ENCODE results near the gene ZNF619.
"Not testable (repeated sequence)": the region's sequence is repeated elsewhere in the genome, so short reads cannot be mapped to it uniquely, and the experiment has no call there.

The ZNF619 gene

DNA sequence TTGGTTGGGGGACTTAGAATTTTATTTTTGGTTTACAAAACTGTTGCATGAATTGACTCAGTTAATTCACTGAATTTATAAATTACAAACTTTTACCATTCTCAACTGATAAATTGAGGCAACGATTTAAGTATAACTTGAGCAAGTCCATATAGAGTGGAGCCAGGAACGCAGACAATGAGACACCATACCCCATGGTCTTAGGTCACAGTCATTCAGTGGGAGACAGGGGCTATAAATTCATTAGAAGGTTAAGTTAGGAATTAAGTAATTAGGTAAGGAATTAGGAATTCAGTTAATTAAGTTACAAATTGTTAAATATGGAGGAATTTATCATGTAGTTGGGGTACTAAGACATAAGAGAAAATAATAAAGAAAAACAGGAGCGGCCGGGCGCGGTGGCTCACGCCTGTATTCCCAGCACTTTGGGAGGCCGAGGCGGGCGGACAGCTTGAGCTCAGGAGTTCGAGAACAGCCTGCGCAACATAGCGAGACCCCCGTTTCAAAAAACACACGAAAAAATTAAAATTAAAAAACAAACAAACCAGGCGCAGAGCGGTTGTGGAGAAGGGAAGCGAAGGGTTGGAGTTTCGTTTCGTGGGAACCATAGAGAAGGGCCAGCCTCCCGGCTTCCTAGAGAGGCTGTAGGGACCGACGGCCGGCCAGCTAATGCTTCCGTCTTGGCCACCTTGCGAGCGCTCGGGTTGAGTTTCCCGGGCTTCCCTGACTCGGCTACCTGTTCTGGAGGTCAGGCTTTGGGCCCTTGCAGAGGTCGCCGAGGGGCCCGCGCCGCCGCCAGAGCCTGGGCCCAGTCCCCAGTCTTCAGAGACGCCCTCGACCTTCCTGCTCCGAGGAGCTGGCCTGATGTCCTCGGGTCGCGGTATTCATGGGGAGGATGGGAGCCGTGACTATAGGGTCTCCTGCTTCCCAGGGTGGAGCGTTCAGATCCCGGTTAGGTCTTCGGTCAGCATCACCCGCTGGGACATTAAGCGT is at the start of gene ZNF619:
TSS of gene ZNF619 (plus strand) at position 645 of the 993 bp plus-strand sequence. CDS start 858 bp downstream, outside the sequence.
- peak; percentile 84 for FAIRE-seq
- DNase-seq (ENCODE audit: insufficient read length, low spot score) = peak; percentile 68

DNA sequence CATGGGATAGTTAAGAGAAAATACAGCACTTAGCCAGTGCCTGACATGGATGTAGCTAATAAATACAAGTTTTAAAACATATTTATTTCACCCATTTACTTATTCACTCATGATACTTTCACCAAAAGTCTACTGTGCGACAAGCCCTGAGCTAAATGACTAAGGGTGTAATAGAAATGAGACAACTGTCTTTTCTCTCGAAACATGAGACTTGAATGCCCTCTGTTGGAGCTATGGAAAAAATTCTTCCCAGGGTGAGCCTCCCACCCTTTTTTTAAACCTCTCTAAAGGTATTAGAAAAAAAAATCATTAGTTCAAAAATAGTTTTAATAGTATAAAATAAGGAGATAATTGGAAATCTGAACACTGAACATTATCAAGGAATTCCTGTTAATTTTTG is 44.1 kb upstream of the ZNF619 start:
- no peak for FAIRE-seq
- DNase-seq (ENCODE audit: insufficient read length, low spot score) = no peak

DNA sequence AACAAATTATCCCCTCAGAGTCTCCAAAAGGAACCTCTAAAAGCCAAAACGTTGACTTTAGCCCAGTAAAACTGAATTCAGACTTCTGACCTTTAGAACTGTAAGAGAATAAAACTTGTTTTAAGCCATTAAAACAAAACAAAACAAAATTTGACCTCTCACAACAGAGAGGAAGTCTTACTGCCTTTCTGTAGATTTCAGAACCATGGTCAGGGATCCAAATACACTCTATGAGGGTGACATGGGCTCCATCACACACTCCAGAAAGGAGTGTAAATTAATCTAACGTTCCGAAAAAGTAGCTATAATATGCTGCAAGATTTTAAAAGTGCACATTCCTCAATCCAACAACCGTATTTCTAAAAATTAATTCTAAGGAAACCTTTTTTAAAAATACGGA is 39.0 kb upstream of the ZNF619 start:
- DNase-seq (ENCODE audit: insufficient read length, low spot score) (no peak), FAIRE-seq (no peak)

DNA sequence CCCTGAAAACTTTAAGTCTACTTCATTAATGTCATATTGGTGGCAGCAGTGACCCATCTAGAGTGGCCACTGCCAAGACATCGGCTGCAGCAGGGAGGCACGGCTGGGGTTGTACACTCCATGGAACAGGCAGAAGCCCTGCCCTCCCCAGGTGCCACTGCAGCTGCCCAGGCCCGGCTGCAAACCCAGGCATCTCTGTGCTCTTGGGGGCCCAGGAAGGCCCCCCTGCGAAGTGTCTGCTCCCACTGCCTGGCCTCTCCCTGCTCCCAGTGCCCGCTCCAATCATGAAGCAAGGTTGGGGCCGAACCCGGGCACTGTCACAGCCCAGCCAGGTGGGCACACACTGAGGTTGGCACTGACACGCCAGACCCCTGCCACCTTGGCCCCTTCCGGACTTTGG is 31.9 kb upstream of the ZNF619 start:
- DNase-seq (ENCODE audit: insufficient read length, low spot score) = no peak
- FAIRE-seq = no peak

DNA sequence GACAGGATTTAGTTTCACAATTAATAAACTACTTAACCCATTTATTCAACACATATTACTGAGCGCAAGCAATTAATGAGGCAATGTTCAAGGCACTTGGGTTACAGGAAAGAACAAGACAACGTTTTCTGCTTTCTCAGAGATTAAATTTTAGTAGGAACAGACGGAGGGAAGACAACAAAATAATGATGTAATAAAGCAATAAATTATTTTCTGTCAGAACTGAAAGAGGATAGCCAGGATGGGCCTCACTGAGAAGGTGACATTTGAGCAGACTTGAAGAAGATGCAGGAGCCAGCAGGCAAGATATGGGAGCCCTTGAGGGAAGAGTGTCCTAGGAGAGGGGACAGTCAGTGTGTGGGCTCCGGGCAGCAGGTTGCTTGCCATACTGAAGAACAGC is 31.0 kb upstream of the ZNF619 start:
- no peak for DNase-seq (ENCODE audit: insufficient read length, low spot score)
- no peak for FAIRE-seq

DNA sequence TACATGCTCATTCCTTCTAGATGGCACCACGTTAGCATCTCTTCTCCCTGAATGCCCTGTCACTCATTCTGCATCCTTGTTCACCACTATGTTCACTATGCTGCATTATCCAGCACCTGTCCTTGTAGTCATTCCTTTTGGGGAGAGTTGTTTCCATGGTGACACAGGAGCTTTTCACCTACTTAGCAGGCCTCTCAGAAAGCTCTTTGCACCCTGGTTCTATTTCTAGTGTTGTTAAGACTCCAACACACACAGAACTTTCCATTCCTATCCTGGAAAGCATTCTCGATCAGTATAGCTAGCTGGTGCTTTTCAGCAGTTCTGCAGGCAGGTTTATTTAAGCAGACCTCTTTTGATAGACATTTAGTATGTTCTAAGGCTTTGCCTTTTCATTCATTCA is 26.5 kb upstream of the ZNF619 start:
- no peak for FAIRE-seq
- no peak for DNase-seq (ENCODE audit: insufficient read length, low spot score)

DNA sequence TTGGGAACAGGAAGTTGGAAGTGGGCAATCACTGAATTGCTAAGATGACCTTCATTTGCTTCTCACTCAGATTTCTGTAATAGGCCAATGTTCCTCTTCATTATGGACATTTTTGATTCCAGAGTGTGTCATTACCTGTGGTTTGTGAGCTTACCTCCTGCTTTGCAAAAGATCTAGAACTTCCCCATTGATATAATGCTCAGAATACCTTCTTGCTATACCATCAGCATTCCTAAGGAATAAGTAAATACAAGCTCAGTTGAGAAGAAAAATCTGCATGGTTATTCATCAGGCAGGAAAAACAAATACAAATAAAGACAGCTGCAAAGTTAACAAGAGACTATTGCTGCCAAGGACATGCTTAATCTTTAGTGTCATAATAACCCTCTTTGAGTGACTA is 25.4 kb upstream of the ZNF619 start:
- FAIRE-seq (no peak), DNase-seq (ENCODE audit: insufficient read length, low spot score) (no peak)

DNA sequence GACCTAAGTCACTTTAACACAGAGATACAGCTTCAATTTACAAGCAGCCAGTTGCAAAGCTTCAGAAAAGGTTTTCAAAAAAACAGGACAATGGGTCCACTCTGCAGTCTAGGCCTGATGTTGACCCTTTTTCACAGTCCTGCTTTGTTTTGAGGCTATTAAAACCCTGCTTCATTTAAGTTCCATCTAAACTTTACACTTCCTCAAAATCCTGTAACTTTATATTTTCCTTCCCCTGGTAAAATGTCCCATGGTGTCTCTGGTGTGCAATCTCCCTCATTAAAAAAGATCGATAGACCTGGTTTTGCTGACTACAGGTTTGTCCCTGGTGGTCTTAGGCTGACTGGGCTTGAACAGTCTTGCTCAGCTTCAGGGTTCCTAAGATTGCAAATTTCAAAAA is 24.9 kb upstream of the ZNF619 start:
- FAIRE-seq (peak; percentile 21), DNase-seq (ENCODE audit: insufficient read length, low spot score) (no peak)

DNA sequence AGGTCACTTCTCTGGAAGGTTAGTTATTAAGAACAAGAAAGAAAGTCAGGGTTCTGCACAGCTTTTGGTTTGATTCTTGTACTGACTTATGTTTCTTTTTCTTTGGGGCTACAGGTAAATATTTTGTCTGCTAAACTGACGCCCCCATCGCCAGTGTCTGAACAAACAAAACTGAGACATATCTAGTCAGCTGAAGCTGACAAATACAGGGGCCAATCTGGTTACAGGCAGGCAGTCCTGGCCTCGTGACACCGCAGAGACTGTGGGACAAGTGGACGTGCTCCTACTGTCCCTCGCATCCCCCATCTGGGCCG is 24.4 kb upstream of the ZNF619 start:
- no peak for FAIRE-seq
- no peak for DNase-seq (ENCODE audit: insufficient read length, low spot score)

DNA sequence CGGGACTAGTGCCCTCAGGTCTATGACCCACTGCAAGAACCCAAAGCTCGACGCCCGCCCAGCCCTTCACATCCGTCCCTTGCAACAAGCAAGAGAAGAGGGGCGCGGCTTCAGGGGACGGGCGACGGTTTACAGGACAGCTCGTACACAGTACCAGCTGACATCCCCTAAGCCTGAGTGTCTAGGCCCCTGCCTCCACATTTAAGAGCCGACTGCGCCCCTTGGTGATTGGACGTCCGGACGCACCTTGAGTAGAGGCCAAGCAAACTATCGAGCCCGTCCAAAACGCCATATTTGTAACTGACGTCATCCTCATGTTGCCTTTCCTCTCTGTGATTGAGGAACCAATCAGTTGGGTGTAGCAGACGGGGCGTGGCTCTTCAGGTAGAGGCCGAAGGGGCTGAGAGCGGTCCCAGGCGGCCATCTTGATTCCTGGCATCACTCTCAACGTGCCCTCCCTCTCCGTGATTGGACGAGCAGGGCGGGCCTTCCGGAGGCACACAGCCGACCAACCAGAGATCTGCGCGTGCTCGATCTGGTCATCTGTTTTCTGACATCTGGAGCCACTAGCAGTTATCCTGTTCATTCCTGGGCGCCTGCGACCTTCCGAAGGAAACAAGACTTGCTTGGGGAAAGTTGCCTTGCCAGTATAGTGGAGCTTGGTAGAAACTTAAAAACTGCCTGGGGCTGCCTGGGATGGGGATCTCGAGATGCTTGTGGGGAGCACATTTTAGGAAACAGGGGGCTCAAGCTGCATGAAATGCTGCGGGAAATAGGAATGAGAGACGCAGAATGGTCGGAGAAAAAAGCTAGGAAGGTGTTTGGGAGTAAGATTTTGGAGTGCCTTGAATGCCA is 23.8 kb upstream of the ZNF619 start:
- FAIRE-seq = peak; percentile 98
- DNase-seq (ENCODE audit: insufficient read length, low spot score) = peak; percentile 86

DNA sequence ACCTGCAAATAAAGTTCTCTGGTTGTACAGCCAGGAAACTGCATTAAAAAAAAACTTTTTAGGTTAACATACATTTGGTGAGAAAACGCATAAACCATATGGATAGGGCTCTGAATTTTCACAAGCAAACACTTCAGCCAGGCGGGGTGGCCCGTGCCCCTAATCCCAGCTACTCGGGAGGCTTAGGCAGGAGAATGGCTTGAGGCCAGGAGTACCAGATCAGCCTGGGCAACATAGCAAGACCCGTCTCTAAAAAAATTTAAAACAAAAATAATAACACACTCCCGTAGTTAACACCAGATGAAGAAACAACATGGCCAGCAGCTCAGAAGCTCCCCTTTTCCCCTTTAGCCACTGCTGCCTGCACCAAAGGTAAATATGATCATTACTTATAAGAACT is 23.0 kb upstream of the ZNF619 start:
- DNase-seq (ENCODE audit: insufficient read length, low spot score) (no peak), FAIRE-seq (no peak)

DNA sequence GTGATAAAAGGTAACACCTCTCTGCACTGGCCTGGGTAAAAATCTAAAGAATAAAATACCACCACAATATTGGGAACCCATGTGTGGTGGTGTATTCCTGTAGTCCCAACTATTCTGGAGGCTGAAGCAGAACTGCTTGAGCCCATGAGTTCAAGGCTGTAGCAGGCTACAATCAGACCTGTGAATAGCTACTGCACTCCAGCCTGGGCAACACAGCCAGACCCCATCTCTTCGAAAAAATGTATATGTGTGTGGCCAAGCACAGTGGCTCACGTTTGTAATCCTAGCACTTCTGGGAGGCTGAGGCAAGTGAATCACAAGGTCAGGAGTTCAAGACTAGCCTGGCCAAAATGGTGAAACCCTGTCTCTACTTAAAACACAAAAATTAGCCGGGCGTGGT is 21.6 kb upstream of the ZNF619 start:
- no peak for DNase-seq (ENCODE audit: insufficient read length, low spot score)
- no peak for FAIRE-seq

DNA sequence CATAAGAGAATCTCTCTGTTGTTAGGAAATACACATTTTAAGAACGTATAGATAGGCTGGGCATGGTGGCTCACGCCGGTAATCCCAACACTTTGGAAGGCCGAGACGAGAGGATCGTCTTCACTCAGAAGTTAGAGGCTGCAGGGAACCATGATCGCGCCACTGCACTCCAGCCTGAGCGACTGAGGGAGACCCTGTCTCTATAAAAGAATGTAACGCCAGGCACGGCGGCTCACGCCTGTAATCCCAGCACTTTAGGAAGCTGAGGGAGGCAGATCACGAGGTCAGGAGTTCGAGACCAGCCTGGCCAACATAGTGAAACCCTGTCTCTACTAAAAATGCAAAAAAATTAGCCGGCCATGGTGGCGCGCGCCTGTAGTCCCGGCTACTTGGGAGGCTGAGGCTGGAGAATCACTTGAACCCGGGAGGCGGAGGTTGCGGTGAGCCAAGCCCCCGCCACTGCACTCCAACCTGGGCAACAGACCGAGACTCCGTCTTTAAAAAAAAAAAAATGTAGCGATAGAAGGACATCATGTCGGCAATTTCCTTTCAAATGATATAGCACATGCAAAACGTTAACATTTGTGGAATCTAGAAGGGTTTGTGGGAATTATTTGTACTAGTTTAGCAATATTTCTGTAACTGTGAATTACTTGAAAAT is 20.5 kb upstream of the ZNF619 start:
- FAIRE-seq = no peak
- DNase-seq (ENCODE audit: insufficient read length, low spot score) = no peak

DNA sequence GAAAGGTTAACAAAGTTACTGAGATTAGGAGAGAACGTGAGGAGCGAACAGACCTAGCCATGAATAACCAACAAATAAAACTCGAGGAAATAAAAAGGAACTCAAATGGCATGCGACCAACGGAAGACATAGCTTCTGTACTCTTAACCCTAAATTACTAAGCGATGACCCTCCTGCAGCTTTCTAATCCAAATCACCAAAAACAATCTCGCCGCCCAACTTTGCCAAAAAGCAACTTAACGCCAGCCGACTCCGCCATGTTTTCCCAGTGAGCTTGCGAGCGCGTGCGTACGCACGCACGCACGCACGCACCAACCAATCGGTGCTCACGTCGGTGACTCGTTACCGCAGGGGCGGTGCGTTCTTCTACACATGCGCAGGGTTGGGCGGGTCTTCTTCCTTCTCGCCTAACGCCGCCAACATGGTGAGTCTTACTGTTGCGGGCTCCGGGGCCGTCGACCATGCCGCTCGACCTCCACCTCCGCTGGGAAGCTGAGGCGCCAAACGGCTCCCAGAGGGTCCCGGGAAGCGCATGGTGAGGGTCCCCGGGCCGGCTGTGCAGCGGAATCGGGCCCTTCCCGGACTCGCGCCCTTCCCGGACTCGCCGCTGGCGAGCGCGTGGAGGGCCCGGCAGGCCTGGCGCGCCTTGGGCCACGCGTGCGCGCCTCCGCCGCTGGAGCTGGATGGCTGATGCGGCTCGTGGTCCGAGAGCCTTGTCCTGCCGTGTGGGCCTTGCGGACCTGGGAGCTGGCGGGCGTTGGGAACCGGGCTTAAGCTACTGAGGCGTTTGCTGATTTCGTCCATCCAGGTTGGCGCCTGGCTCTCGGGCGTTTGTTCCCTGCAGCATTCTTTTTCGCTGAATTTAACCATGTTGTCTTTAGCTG is 19.7 kb upstream of the ZNF619 start, which contains the start of gene RPL14:
TSS of gene RPL14 (plus strand) at position 400 of the 884 bp plus-strand sequence. CDS start at position 533, 133 bp downstream.
- DNase-seq (ENCODE audit: insufficient read length, low spot score) = peak; percentile 73
- FAIRE-seq = peak; percentile 90

DNA sequence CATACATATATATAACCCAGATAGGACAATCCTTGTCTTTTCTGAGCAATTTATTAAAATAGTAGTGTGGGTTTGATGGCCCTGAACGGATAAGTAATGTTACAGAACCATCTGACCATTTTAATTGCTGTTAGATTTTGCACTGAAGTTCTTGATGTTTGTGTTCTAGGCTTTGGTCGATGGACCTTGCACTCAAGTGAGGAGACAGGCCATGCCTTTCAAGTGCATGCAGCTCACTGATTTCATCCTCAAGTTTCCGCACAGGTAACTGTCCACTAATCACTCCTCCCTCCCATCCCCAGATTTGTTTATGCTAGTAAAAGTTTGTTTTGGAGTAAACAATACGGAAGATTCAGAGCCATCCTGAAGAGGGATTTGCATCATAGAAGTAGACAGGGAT is 18.4 kb upstream of the ZNF619 start:
- DNase-seq (ENCODE audit: insufficient read length, low spot score) = no peak
- no peak for FAIRE-seq

DNA sequence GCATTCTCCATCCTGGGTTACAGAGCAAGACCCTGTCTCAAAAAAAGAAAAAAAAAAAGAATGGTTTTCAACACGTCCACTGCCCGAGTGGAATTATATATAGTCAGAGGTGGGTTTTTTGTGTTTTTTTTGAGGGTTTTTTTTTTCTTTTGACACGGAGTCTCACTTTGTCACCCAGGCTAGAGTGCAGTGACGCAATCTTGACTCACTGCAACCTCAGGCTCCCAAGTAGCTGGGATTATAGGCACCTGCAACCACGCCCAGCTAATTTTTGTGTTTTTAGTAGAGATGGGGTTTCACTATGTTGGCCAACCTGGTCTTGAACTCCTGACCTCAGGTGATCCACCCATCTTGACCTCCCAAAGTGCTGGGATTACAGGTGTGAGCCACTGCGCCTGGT is 16.4 kb upstream of the ZNF619 start:
- DNase-seq (ENCODE audit: insufficient read length, low spot score); FAIRE-seq: not testable (repeated sequence)

DNA sequence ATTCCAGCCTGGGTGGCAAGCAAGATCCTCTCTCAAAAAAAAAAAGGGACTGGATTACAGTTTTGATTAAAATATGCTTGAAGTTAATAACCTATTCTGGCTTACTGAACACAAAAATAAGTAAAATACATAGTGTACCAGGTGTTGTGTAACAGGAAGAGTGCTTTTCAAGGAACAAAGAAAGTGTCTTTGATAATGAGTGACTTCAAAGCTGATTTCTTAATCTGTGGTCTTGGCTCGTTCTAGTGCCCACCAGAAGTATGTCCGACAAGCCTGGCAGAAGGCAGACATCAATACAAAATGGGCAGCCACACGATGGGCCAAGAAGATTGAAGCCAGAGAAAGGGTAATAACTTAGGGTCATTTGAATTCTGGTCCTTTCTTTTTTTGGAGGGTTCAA is 15.8 kb upstream of the ZNF619 start:
- no peak for FAIRE-seq
- DNase-seq (ENCODE audit: insufficient read length, low spot score) = no peak

DNA sequence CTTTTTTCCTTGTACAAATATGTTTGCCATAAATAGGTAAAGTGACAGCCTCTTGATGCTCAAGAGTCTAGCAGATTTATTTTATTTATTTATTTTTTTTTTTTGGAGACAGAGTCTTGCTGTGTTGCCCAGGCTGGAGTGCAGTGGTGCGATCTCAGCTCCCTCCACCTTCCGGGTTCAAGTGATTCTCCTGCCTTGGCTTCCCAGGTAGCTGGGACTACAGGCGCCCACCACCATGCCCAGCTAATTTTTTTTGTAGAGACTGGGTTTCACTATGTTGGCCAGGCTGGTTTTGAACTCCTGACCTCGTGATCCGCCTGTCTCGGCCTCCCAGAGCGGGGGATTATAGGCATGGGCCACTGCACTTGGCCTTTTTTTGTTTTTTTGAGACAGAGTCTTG is 14.1 kb upstream of the ZNF619 start:
- DNase-seq (ENCODE audit: insufficient read length, low spot score); FAIRE-seq: not testable (repeated sequence)

DNA sequence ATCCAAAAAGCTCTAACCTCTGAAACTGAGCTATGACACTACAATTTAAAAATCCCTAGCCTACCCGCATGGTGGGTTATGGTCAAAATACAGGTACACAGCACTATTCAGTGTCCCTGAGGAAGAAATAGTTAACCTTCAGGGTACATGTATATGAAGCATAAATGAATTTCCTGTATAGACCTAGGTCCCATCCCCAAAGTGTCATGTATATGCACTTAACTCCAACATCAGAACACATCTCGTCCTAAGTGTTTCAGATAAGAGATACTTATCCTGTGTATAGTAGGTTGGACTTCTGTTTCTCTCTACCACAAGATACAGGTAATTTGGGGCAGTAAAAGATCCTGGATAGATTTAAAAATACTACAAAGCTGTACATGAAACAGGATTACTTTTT is 13.3 kb upstream of the ZNF619 start:
- DNase-seq (ENCODE audit: insufficient read length, low spot score) = no peak
- FAIRE-seq = no peak
